CD4-positive, alpha-beta T cell (primary cell): ENCODE data around the gene DIAPH1. TPM values are rescaled to one million over a fixed set of nuclear protein-coding genes. Genes with fewer than 3 reads are reported as not detected.
A peak's percentile ranks its signal among the peaks of the same experiment; 100 is the strongest.

Experiments used
- ATAC-seq: fragments of 200-7000 bp; cut with Tn5 transposase; one replicate; pipeline ENCODE4 v1.10.0; 2022; ENCODE audit warnings: mild to moderate bottlenecking; ENCODE audit not compliant: poor library complexity
- CTCF ChIA-PET: fragments of 350-600 bp; sonication (Branson Sonifier 250); formaldehyde crosslinking; loops from one replicate; lab custom pipeline; 2021; ENCODE audit warnings: antibody characterized with exemption, inconsistent platforms; lab: Charles Lee
- POLR2A ChIA-PET: fragments of 350-600 bp; sonication (Branson Sonifier 250); formaldehyde crosslinking; loops from one replicate; lab custom pipeline; 2021; ENCODE audit warnings: antibody characterized with exemption, inconsistent platforms; lab: Charles Lee
- DNase-seq, 14 experiments: peaks; one replicate each; pipeline ENCODE4 v3.0.0-alpha.2; 2013 to 2020; ENCODE audit warnings: mixed read lengths in 2 of 14
- H3K27ac ChIP-seq, 2 donors: one replicate each; pipeline versions ENCODE4 v1.5.1 to v1.7.0; 2013; ENCODE audit warnings: low read length in 2 of 2, low read depth in 1 of 2, mild to moderate bottlenecking in 1 of 2
- H3K27me3 ChIP-seq, 2 experiments: 1 replicate in 1 of 2; 2 replicates in 1 of 2; pipeline versions ENCODE4 v1.6.1 to v1.7.0; 2013; ENCODE audit warnings: low read length in 2 of 2, control low read depth in 1 of 2, mild to moderate bottlenecking in 1 of 2, moderate library complexity in 1 of 2; ENCODE audit not compliant: insufficient read depth in 2 of 2, control insufficient read depth in 1 of 2
- H3K36me3 ChIP-seq: one replicate; pipeline ENCODE4 v1.6.1; 2013; ENCODE audit warnings: low read length, control low read depth; ENCODE audit not compliant: insufficient read depth
- H3K4me1 ChIP-seq: one replicate; pipeline ENCODE4 v1.6.1; 2013; ENCODE audit warnings: low read length, control low read depth; ENCODE audit not compliant: insufficient read depth
- H3K4me3 ChIP-seq: one replicate; pipeline ENCODE4 v1.5.1; 2013; ENCODE audit warnings: mild to moderate bottlenecking, low read length, moderate library complexity
- H3K9me3 ChIP-seq, 2 experiments: 1 replicate in 1 of 2; 2 replicates in 1 of 2; pipeline versions ENCODE4 v1.6.1 to v1.7.0; 2013; ENCODE audit warnings: low read length in 2 of 2, mild to moderate bottlenecking in 2 of 2, control low read depth in 1 of 2, moderate library complexity in 1 of 2; ENCODE audit not compliant: control insufficient read depth in 1 of 2, insufficient read depth in 1 of 2
- H3K27ac Mint-ChIP-seq: one replicate; pipeline ENCODE4 v1.8.0; 2020; ENCODE audit warnings: mixed read lengths
- H3K27me3 Mint-ChIP-seq: one replicate; pipeline ENCODE4 v1.8.0; 2021; ENCODE audit warnings: mixed read lengths
- H3K36me3 Mint-ChIP-seq: one replicate; pipeline ENCODE4 v1.8.0; 2021; ENCODE audit warnings: low read depth, mixed read lengths
- H3K4me1 Mint-ChIP-seq: one replicate; pipeline ENCODE4 v1.8.0; 2021; ENCODE audit warnings: low read depth, mixed read lengths
- H3K4me3 Mint-ChIP-seq: one replicate; pipeline ENCODE4 v1.8.0; 2020; ENCODE audit warnings: mild to moderate bottlenecking, mixed read lengths
- H3K9me3 Mint-ChIP-seq: one replicate; pipeline ENCODE4 v1.8.0; 2020; ENCODE audit warnings: mixed read lengths
- CTCF ChIP-seq: fragments of 200-600 bp; IDR thresholded peaks from one replicate; pipeline ENCODE4 v1.8.0; 2022; ENCODE audit warnings: antibody characterized with exemption, mild to moderate bottlenecking
- intact Hi-C, 2 experiments: fragments of 100-400 bp; cut with DNase I in 1 of 2; cut with micrococcal nuclease in 1 of 2; formaldehyde crosslinking; loops; one replicate each; pipeline versions ENCODE4 v1.15.1 to v1.9.0; 2023 to 2025; cut with DNase I, micrococcal nuclease
- total RNA-seq, 174 experiments: library from RNA in 2 of 174; stranded (reverse) in 2 of 174; gene quantifications; one replicate each; pipeline ENCODE4 v1.2.3 and lab custom pipeline; 2021 to 2026

Gene DIAPH1
- total RNA-seq, 2 experiments from 2014 or later: 159 to 161 TPM

GRCh38 chr5:141558150-141558549 is 60.6 kb downstream of the DIAPH1 start:
- Histone ChIP-seq H3K4me3 (no peak overlapping the region), H3K9me3 (no peaks in the 10 kb centered on the region), H3K27me3 (no peaks in the 10 kb centered on the region), H3K27ac (peak overlapping the region in 1 of 2 donors; percentile 20), H3K36me3 (peaks cover 80% of the 10 kb centered on the region), H3K4me1 (peaks cover 14% of the 10 kb centered on the region)
- Mint-ChIP-seq H3K4me1 (peaks cover 35% of the 10 kb centered on the region), H3K36me3 (peaks cover 93% of the 10 kb centered on the region), H3K9me3 (no peaks in the 10 kb centered on the region), H3K4me3 (no peak overlapping the region), H3K27me3 (no peaks in the 10 kb centered on the region), H3K27ac (peak overlapping the region; percentile 71)
- DNase-seq: no peak
- CTCF ChIA-PET: interaction anchor here (0.5 to 2.9 kb wide), 23 partner anchors 8 to 238 kb away, joined by 3 to 16 read pairs (median 5); partner anchors contain the start of genes DIAPH1, PCDHGA10, PCDHGB3 and PCDHGB5
- intact Hi-C loops: loop anchor here (2.0 to 10.0 kb wide), 3 partner anchors 145 to 363 kb away; partner anchors contain the start of genes PCDHB10 (in 1 of the 2), PCDHB11 (in 1 of the 2), PCDHB14 (in 1 of the 2) and PCDHGA10 (in 1 of the 2)
- POLR2A ChIA-PET: interaction anchor here (1.8 kb wide), 1 partner anchor 238 kb away, joined by 14 read pairs; the partner anchor contains the start of gene TAF7
- peak; percentile 22 for TF ChIP-seq CTCF
- ATAC-seq: peak; percentile 24

DNA sequence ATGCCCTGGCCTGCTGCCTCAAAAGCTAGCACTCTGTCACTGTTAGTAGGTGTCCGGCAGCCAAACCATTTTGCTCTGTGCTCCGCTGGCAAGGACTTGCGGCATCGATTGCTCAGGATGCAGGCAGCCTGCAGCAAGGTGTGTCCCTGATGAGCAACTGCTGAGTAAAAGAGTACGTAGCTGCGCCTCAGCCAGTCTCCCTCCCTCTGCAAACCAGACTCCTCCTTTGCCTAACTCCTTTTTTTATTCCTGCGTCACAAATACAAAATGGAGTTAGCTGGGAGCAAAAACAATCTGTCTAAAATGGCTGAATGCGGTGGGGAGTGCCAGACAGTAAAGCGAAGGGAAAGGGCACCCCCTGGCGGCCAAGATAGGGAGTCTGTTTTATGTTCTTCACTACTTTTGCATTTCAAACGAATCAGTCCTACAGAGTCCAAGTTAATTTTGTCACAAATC is 61.1 kb downstream of the DIAPH1 start:
- H3K9me3 Mint-ChIP-seq: no peaks in the 10 kb centered on the region
- peaks cover 75% of the 10 kb centered on the region for H3K36me3 ChIP-seq
- peak; percentile 55 to 89 (median 72) for DNase-seq
- H3K4me1 Mint-ChIP-seq: peaks cover 33% of the 10 kb centered on the region
- no peaks in the 10 kb centered on the region for H3K27me3 ChIP-seq
- no peaks in the 10 kb centered on the region for H3K9me3 ChIP-seq
- POLR2A ChIA-PET: interaction anchor here (1.8 kb wide), 1 partner anchor 238 kb away, joined by 14 read pairs; the partner anchor contains the start of gene TAF7
- CTCF ChIA-PET: interaction anchor here (0.5 to 2.9 kb wide), 27 partner anchors 8 to 1313 kb away, joined by 3 to 16 read pairs (median 4); partner anchors contain the start of genes DIAPH1, PCDHGA10, PCDHGB3 and PCDHGB5
- peak overlapping the region; percentile 71 for H3K27ac Mint-ChIP-seq
- TF ChIP-seq CTCF: peak; percentile 88
- H3K4me3 Mint-ChIP-seq: no peak overlapping the region
- intact Hi-C loops: loop anchor here (2.0 to 10.0 kb wide), 4 partner anchors 145 to 473 kb away; partner anchors contain the start of genes PCDHB10 (in 1 of the 2), PCDHB11 (in 1 of the 2), PCDHB14 (in 1 of the 2) and PCDHGA10 (in 1 of the 2)
- no peaks in the 10 kb centered on the region for H3K27me3 Mint-ChIP-seq
- no peak overlapping the region for H3K4me3 ChIP-seq
- ATAC-seq: peak; percentile 88
- peak overlapping the region in 1 of 2 donors; percentile 20 for H3K27ac ChIP-seq
- peaks cover 92% of the 10 kb centered on the region for H3K36me3 Mint-ChIP-seq
- H3K4me1 ChIP-seq: peaks cover 19% of the 10 kb centered on the region

DNA sequence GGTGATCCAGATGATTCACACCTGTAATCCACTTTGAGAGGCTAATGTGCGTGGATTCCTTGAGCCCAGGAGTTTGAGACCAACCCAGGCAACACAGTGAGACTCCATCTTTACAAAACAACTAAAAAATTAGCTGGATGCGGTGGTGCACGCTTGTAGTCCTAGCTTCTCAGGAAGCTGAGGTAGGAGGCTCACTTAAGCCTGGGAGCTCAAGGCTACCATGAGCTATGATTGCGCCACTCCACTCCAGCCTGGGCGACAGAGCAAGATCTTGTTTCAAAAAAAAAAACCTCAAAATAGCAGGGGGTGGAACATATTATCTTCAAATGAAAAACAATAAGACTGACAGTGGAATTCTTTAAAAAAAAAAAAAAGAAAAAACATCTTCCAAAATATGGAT is 70.9 kb downstream of the DIAPH1 start:
- Mint-ChIP-seq H3K36me3 (peaks cover 99% of the 10 kb centered on the region), H3K4me1 (peaks cover 58% of the 10 kb centered on the region), H3K27ac (no peak overlapping the region), H3K4me3 (no peak overlapping the region), H3K9me3 (peaks cover 3% of the 10 kb centered on the region), H3K27me3 (no peaks in the 10 kb centered on the region)
- ChIA-PET POLR2A (no interaction called here), CTCF (interaction anchor here (1.0 to 3.4 kb wide), 5 partner anchors 10 to 71 kb away, joined by 3 to 16 read pairs (median 3); partner anchors contain the start of gene DIAPH1)
- no peak overlapping the region for H3K27ac ChIP-seq
- no peak for DNase-seq
- no peaks in the 10 kb centered on the region for H3K27me3 ChIP-seq
- intact Hi-C loops: no loop called here
- peaks cover 10% of the 10 kb centered on the region for H3K4me1 ChIP-seq
- H3K4me3 ChIP-seq: no peak overlapping the region
- peaks cover 9 to 12% of the 10 kb centered on the region in 2 experiments for H3K9me3 ChIP-seq
- no peak for ATAC-seq
- H3K36me3 ChIP-seq: peaks cover 54% of the 10 kb centered on the region
- TF ChIP-seq CTCF: no peak
